DND-41 (cell line): ENCODE measurements around the gene TNIK.

Source experiments
- CTCF ChIP-seq: IDR thresholded peaks from 2 replicates; pipeline ENCODE4 v1.5.1; 2012; ENCODE audit warnings: borderline replicate concordance, low read length, moderate library complexity, mild to moderate bottlenecking; ENCODE audit not compliant: poor library complexity, severe bottlenecking; ENCODE audit errors: extremely low read depth
- EZH2 ChIP-seq: IDR thresholded peaks from 3 replicates; pipeline ENCODE4 v1.6.1; 2012; ENCODE audit warnings: borderline replicate concordance, low read depth, mild to moderate bottlenecking, moderate library complexity, low read length, inconsistent platforms; ENCODE audit not compliant: severe bottlenecking

GRCh38 chr3:171226794-171227193 is 233.4 kb downstream of the TNIK start:
- TF ChIP-seq CTCF (no peak), EZH2 (no peak)
